ENCODE results near the gene RNF20. TPM values are rescaled to one million over a fixed set of nuclear protein-coding genes. Genes with fewer than 3 reads are reported as not detected.

Gene RNF20
- total and polyA plus RNA-seq, 2 of the 4 experiments (the other 2 are of a cell fraction): 13.7 to 21.3 TPM

DNA sequence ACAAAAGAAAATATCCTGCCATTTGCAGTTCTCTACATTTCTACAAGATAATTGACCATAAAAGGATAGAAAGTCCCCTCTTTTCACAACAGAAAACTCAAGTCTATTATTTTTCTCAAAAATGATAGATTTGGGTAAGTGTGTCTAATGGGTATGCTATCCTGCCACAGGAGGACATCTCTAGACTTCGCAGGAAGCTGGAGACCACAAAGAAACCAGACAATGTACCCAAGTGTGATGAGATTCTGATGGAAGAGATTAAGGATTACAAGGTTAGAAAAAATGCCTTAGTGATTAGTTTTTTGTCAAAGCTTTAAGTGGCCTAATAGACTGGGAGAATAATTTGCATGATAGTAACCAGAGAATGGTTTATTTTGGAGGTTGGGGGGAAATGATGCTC, 28.1 kb downstream of the RNF20 start:
- DNase-seq (no peak), ATAC-seq (ENCODE audit: low read depth) (no peak)
- H3K56ac ChIP-seq (ENCODE audit: extremely low read depth, insufficient read depth, low read length): no peak overlapping the region
- WGBS, 2 experiments (ENCODE audit: extremely low coverage in 2 of 2, insufficient read length in 1 of 2): no CpG with 5 or more reads among the region's 1 CpG
- no peak overlapping the region for H2BK20ac ChIP-seq (ENCODE audit: low read depth, low read length)
- no peak overlapping the region for H3K27ac ChIP-seq (ENCODE audit: insufficient read depth, low read length)
- H3K79me1 ChIP-seq (ENCODE audit: low read depth in 1 of 2, low read length in 2 of 2): no peaks in the 10 kb centered on the region; a peak in 1 of 4 replicates
- no peak overlapping the region for H2BK120ac ChIP-seq (ENCODE audit: low read depth, low read length)
- ChIA-PET POLR2A (ENCODE audit: unreplicated experiment) (no interaction called here), CTCF (no interaction called here)
- dilution Hi-C loops (cut with HindIII; ENCODE audit: low sequenced_read_pairs, unreplicated experiment) (no loop called here), intact Hi-C loops (cut with micrococcal nuclease) (no loop called here), in situ Hi-C loops (cut with MboI; ENCODE audit: low sequenced_read_pairs) (no loop called here)
- no peaks in the 10 kb centered on the region for H3K4me1 ChIP-seq (ENCODE audit: control insufficient read depth, insufficient read depth, low read length)
- H3K14ac ChIP-seq (replicated peaks; ENCODE audit: low read depth, low read length): no peak overlapping the region
- H3K4me3 ChIP-seq (ENCODE audit: insufficient read depth, low read depth, low read length): no peak overlapping the region
- H4K8ac ChIP-seq (ENCODE audit: low read depth in 2 of 2, low read length in 2 of 2): no peak overlapping the region
- H3K36me3 ChIP-seq (ENCODE audit: control insufficient read depth, insufficient read depth, low read length): peaks cover 22% of the 10 kb centered on the region
- H4K91ac ChIP-seq (ENCODE audit: insufficient read depth, low read depth, low read length): no peak overlapping the region
- H3K9me1 ChIP-seq (ENCODE audit: insufficient read depth, low read length): no peaks in the 10 kb centered on the region
- no TSS peak for BruUV-seq (replicated peaks)
- H3K4me2 ChIP-seq (ENCODE audit: low read depth, low read length): no peak overlapping the region
- no peak overlapping the region for H3K18ac ChIP-seq (ENCODE audit: low read depth, low read length)
- H2AFZ ChIP-seq (replicated peaks; ENCODE audit: low read length, poor library complexity): no peak overlapping the region
- TF ChIP-seq, protein P1, sequence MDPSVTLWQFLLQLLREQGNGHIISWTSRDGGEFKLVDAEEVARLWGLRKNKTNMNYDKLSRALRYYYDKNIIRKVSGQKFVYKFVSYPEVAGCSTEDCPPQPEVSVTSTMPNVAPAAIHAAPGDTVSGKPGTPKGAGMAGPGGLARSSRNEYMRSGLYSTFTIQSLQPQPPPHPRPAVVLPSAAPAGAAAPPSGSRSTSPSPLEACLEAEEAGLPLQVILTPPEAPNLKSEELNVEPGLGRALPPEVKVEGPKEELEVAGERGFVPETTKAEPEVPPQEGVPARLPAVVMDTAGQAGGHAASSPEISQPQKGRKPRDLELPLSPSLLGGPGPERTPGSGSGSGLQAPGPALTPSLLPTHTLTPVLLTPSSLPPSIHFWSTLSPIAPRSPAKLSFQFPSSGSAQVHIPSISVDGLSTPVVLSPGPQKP (IDR thresholded peaks at IDR 0.05; ENCODE audit: borderline replicate concordance, low read depth, low read length): no peak
- TF ChIP-seq RFX5 (IDR thresholded peaks at IDR 0.05; ENCODE audit: low read depth, low read length): no peak
- H3K9me3 ChIP-seq (ENCODE audit: control insufficient read depth, insufficient read depth, low read length): no peaks in the 10 kb centered on the region
- H3K9ac ChIP-seq (ENCODE audit: low read depth, low read length): no peak overlapping the region
- H2BK15ac ChIP-seq (ENCODE audit: low read depth, low read length): no peak overlapping the region
- H2BK5ac ChIP-seq (ENCODE audit: low read depth, low read length, poor library complexity, severe bottlenecking): no peak overlapping the region
- no peak overlapping the region for H2AK9ac ChIP-seq (replicated peaks; ENCODE audit: low read depth, low read length, poor library complexity)
- H3K4ac ChIP-seq (ENCODE audit: low read depth, low read length): no peak overlapping the region
- H3K23ac ChIP-seq (ENCODE audit: low read depth, low read length): no peak overlapping the region
- no peaks in the 10 kb centered on the region for H4K20me1 ChIP-seq (ENCODE audit: insufficient read depth, low read length)
- H4K5ac ChIP-seq (ENCODE audit: low read depth, low read length): no peak overlapping the region
- H2AK5ac ChIP-seq (ENCODE audit: low read depth, low read length): no peak overlapping the region
- no peaks in the 10 kb centered on the region for H3K27me3 ChIP-seq (ENCODE audit: control insufficient read depth, insufficient read depth, low read length)

Data from IMR-90 (cell line).